NK-92 (cell line): ENCODE results near the gene KRTAP12-1.
"Not testable (repeated sequence)": the region's sequence is repeated elsewhere in the genome, so short reads cannot be mapped to it uniquely, and the experiment has no call there.

ENCODE experiments used
- DNase-seq: peaks from one replicate; lab custom pipeline; 2025; ENCODE audit not compliant: unreplicated experiment; lab: John Stamatoyannopoulos, UW

KRTAP12-1 gene

GRCh38 chr21:44699502-44700001 is 17.6 kb upstream of the KRTAP12-1 start:
- no peak for DNase-seq

- DNase-seq = no peak
Measured at GRCh38 chr21:44697811-44698734, 16.1 kb upstream of the KRTAP12-1 start.

- not testable (repeated sequence) for DNase-seq
Measured at GRCh38 chr21:44697172-44697810, 15.3 kb upstream of the KRTAP12-1 start, which contains the start of gene KRTAP10-12. Gene KRTAP10-12, plus strand, starts transcription at chr21:44697172. Its CDS starts 30 bp downstream, at chr21:44697202.

GRCh38 chr21:44696572-44696971 is 14.6 kb upstream of the KRTAP12-1 start:
- no peak for DNase-seq

GRCh38 chr21:44695641-44696040 is 13.7 kb upstream of the KRTAP12-1 start:
- DNase-seq = no peak

- no peak for DNase-seq
Measured at GRCh38 chr21:44695184-44695583, 13.2 kb upstream of the KRTAP12-1 start.

- DNase-seq = no peak
Measured at GRCh38 chr21:44694776-44695175, 12.8 kb upstream of the KRTAP12-1 start.

- no peak for DNase-seq
Measured at GRCh38 chr21:44692798-44693512, 11.0 kb upstream of the KRTAP12-1 start.

- no peak for DNase-seq
Measured at GRCh38 chr21:44691686-44692085, 9.7 kb upstream of the KRTAP12-1 start.

GRCh38 chr21:44689740-44690139 is 7.8 kb upstream of the KRTAP12-1 start:
- not testable (repeated sequence) for DNase-seq

GRCh38 chr21:44687671-44688070 is 5.7 kb upstream of the KRTAP12-1 start:
- no peak for DNase-seq

- no peak for DNase-seq
Measured at GRCh38 chr21:44686843-44687561, 5.0 kb upstream of the KRTAP12-1 start.

- DNase-seq = no peak
Measured at GRCh38 chr21:44686000-44686781, 4.2 kb upstream of the KRTAP12-1 start.

- DNase-seq = not testable (repeated sequence)
Measured at GRCh38 chr21:44685050-44685449, 3.1 kb upstream of the KRTAP12-1 start.

GRCh38 chr21:44684483-44684882 is 2.5 kb upstream of the KRTAP12-1 start:
- DNase-seq = no peak

- no peak for DNase-seq
Measured at GRCh38 chr21:44684077-44684476, 2.1 kb upstream of the KRTAP12-1 start.

- DNase-seq = no peak
Measured at GRCh38 chr21:44682580-44683151, 703 bp upstream of the KRTAP12-1 start.

- no peak for DNase-seq
Measured at GRCh38 chr21:44681152-44681551, 811 bp downstream of the KRTAP12-1 start.

- no peak for DNase-seq
Measured at GRCh38 chr21:44677881-44678280, 4.1 kb downstream of the KRTAP12-1 start.
